Loucy (cell line): ENCODE measurements around the gene PHTF1.

Experiments
- H2AFZ ChIP-seq: fragments of 200-600 bp; sonication (generic); 2 replicates; pipeline ENCODE4 v1.6.0; 2016; ENCODE audit warnings: antibody characterized with exemption, mild to moderate bottlenecking, low read length, moderate library complexity
- H3F3A ChIP-seq: fragments of 200-600 bp; 2 replicates; pipeline ENCODE4 v1.6.0; 2016; ENCODE audit warnings: antibody characterized with exemption, low read depth, mild to moderate bottlenecking
- H3K27me3 ChIP-seq: fragments of 200-600 bp; sonication (generic); 2 replicates; pipeline ENCODE4 v1.6.1; 2014; ENCODE audit warnings: low read length, mild to moderate bottlenecking; ENCODE audit not compliant: insufficient read depth, poor library complexity, severe bottlenecking
- H3K36me3 ChIP-seq: fragments of 200-600 bp; sonication (generic); 2 replicates; pipeline ENCODE4 v1.6.1; 2016; ENCODE audit warnings: low read length; ENCODE audit not compliant: insufficient read depth
- H3K4me1 ChIP-seq: fragments of 200-600 bp; sonication (generic); 2 replicates; pipeline ENCODE4 v1.5.1; 2014; ENCODE audit warnings: low read length, mild to moderate bottlenecking; ENCODE audit not compliant: insufficient read depth, poor library complexity, severe bottlenecking
- H3K4me2 ChIP-seq: fragments of 200-600 bp; sonication (generic); 2 replicates; pipeline ENCODE4 v1.6.0; 2014; ENCODE audit warnings: antibody characterized with exemption, low read length, low read depth, mild to moderate bottlenecking; ENCODE audit not compliant: poor library complexity, severe bottlenecking
- H3K4me3 ChIP-seq: fragments of 200-600 bp; sonication (generic); 2 replicates; pipeline ENCODE4 v1.5.1; 2014; ENCODE audit warnings: low read length, mild to moderate bottlenecking, mixed read lengths; ENCODE audit not compliant: poor library complexity, severe bottlenecking
- H3K79me2 ChIP-seq: fragments of 200-600 bp; sonication (generic); 2 replicates; pipeline ENCODE4 v1.6.1; 2014; ENCODE audit warnings: low read length; ENCODE audit not compliant: insufficient read depth
- H3K9ac ChIP-seq: fragments of 200-600 bp; sonication (generic); 2 replicates; pipeline ENCODE4 v1.6.0; 2014; ENCODE audit warnings: mild to moderate bottlenecking, low read depth, low read length, moderate library complexity; ENCODE audit not compliant: poor library complexity, severe bottlenecking
- H3K9me2 ChIP-seq: fragments of 200-600 bp; sonication (generic); replicated peaks from 2 replicates; pipeline ENCODE4 v1.6.1; 2016; ENCODE audit warnings: low read depth, low read length, mixed read lengths
- H3K9me3 ChIP-seq: fragments of 200-600 bp; sonication (generic); 2 replicates; pipeline ENCODE4 v1.6.1; 2014; ENCODE audit warnings: mild to moderate bottlenecking, antibody characterized with exemption, low read length, low read depth; ENCODE audit not compliant: insufficient read depth
- H4K20me1 ChIP-seq: fragments of 200-600 bp; sonication (generic); 2 replicates; pipeline ENCODE4 v1.6.0; 2014; ENCODE audit warnings: antibody characterized with exemption, low read length, mild to moderate bottlenecking; ENCODE audit not compliant: insufficient read depth, poor library complexity, severe bottlenecking
- CTCF ChIP-seq: fragments of 200-600 bp; sonication (generic); conservative IDR thresholded peaks from 2 replicates; pipeline ENCODE4 v1.5.1; 2014; ENCODE audit warnings: mild to moderate bottlenecking, antibody characterized with exemption, low read length
- EZH2phosphoT487 ChIP-seq: fragments of 200-600 bp; IDR thresholded peaks from 2 replicates; pipeline ENCODE4 v1.6.1; 2018; ENCODE audit warnings: antibody characterized with exemption, mild to moderate bottlenecking, moderate library complexity, borderline replicate concordance

The PHTF1 gene

GRCh38 chr1:113672491-113672890 lies 86.8 kb downstream of the PHTF1 start:
- H3K9me3 ChIP-seq: no peaks in the 10 kb centered on the region
- no peaks in the 10 kb centered on the region for H3K9me2 ChIP-seq
- no peak overlapping the region for H3K9ac ChIP-seq
- no peak for TF ChIP-seq CTCF
- no peak for TF ChIP-seq EZH2phosphoT487
- H2AFZ ChIP-seq: no peak overlapping the region
- H3F3A ChIP-seq: no peaks in the 10 kb centered on the region
- H3K4me3 ChIP-seq: no peak overlapping the region
- no peak overlapping the region for H3K4me2 ChIP-seq
- H3K4me1 ChIP-seq: no peaks in the 10 kb centered on the region
- no peaks in the 10 kb centered on the region for H3K27me3 ChIP-seq
- H4K20me1 ChIP-seq: no peaks in the 10 kb centered on the region
- no peaks in the 10 kb centered on the region for H3K79me2 ChIP-seq
- H3K36me3 ChIP-seq: no peaks in the 10 kb centered on the region; the same call in 1 of the 2 replicates

- Histone ChIP-seq H3K36me3 (no peaks in the 10 kb centered on the region; the same call in 1 of the 2 replicates), H4K20me1 (no peaks in the 10 kb centered on the region), H3K9me2 (no peaks in the 10 kb centered on the region), H3F3A (no peaks in the 10 kb centered on the region), H3K4me2 (no peak overlapping the region), H3K4me1 (no peaks in the 10 kb centered on the region), H3K79me2 (no peaks in the 10 kb centered on the region), H3K9me3 (no peaks in the 10 kb centered on the region), H3K9ac (no peak overlapping the region), H3K27me3 (no peaks in the 10 kb centered on the region), H2AFZ (no peak overlapping the region), H3K4me3 (no peak overlapping the region)
- TF ChIP-seq CTCF (no peak), EZH2phosphoT487 (no peak)
These were observed 88.6 kb downstream of the PHTF1 start for GRCh38 chr1:113670650-113671049.

GRCh38 chr1:113669988-113670387 lies 89.3 kb downstream of the PHTF1 start:
- no peaks in the 10 kb centered on the region for H3K9me2 ChIP-seq
- H3K4me1 ChIP-seq: no peaks in the 10 kb centered on the region
- no peaks in the 10 kb centered on the region for H3K79me2 ChIP-seq
- no peak overlapping the region for H3K4me3 ChIP-seq
- H3K27me3 ChIP-seq: no peaks in the 10 kb centered on the region
- H3K36me3 ChIP-seq: no peaks in the 10 kb centered on the region; the same call in 1 of the 2 replicates
- no peaks in the 10 kb centered on the region for H3F3A ChIP-seq
- no peak overlapping the region for H3K4me2 ChIP-seq
- no peaks in the 10 kb centered on the region for H4K20me1 ChIP-seq
- no peaks in the 10 kb centered on the region for H3K9me3 ChIP-seq
- H2AFZ ChIP-seq: no peak overlapping the region
- H3K9ac ChIP-seq: no peak overlapping the region
- TF ChIP-seq CTCF (peak; percentile 16; the same call in 1 of the 2 replicates), EZH2phosphoT487 (no peak)
